ENCODE data around the gene CST9.
A peak's percentile ranks its signal among the peaks of the same experiment; 100 is the strongest.

CST9 gene

GRCh38 chr20:23607497-23608245 lies 2.0 kb upstream of the CST9 start:
- Histone ChIP-seq H3K27ac (peak overlapping the region; percentile 36; the same call in 1 of the 2 replicates), H3K9ac (no peak overlapping the region)

GRCh38 chr20:23606652-23607049 lies 934 bp upstream of the CST9 start:
- no peaks in the 10 kb centered on the region for H3K36me3 ChIP-seq
- H3K4me3 ChIP-seq, result no peak overlapping the region
- no peaks in the 10 kb centered on the region for H3K27me3 ChIP-seq
- H3K9me3 ChIP-seq, result no peaks in the 10 kb centered on the region
- peaks cover 43% of the 10 kb centered on the region for H3K4me1 ChIP-seq
- no peak overlapping the region for H3K27ac ChIP-seq
- no peaks in the 10 kb centered on the region for H4K20me1 ChIP-seq
- peak overlapping the region; percentile 56 for H3K4me2 ChIP-seq
- H3K9ac ChIP-seq, result no peak overlapping the region
- no peak for TF ChIP-seq Cebpa-rat (IDR thresholded peaks at IDR 0.05)

More at GRCh38 chr20:23607497-23608245, 2.0 kb upstream of the CST9 start:
- peaks cover 37% of the 10 kb centered on the region for H3K4me1 ChIP-seq
- no peaks in the 10 kb centered on the region for H3K36me3 ChIP-seq
- H3K4me2 ChIP-seq, result peak overlapping the region; percentile 56
- H4K20me1 ChIP-seq, result no peaks in the 10 kb centered on the region
- H3K4me3 ChIP-seq, result no peak overlapping the region
- no peak for TF ChIP-seq Cebpa-rat (IDR thresholded peaks at IDR 0.05)
- H3K9me3 ChIP-seq, result no peaks in the 10 kb centered on the region
- H3K27me3 ChIP-seq, result no peaks in the 10 kb centered on the region

GRCh38 chr20:23604306-23604705 lies 1.4 kb downstream of the CST9 start:
- no peak overlapping the region for H3K4me3 ChIP-seq
- H3K27me3 ChIP-seq, result no peaks in the 10 kb centered on the region
- no peaks in the 10 kb centered on the region for H4K20me1 ChIP-seq
- H3K9ac ChIP-seq, result no peak overlapping the region
- H3K36me3 ChIP-seq, result no peaks in the 10 kb centered on the region
- H3K27ac ChIP-seq, result no peak overlapping the region
- H3K9me3 ChIP-seq, result no peaks in the 10 kb centered on the region
- peaks cover 43% of the 10 kb centered on the region for H3K4me1 ChIP-seq
- peak overlapping the region; percentile 57 for H3K4me2 ChIP-seq
- no peak for TF ChIP-seq Cebpa-rat (IDR thresholded peaks at IDR 0.05)

- Histone ChIP-seq H3K9ac (no peak overlapping the region), H3K27me3 (no peaks in the 10 kb centered on the region)
- TF ChIP-seq Cebpa-rat (IDR thresholded peaks at IDR 0.05), result no peak
Measured at GRCh38 chr20:23603321-23603720, 2.4 kb downstream of the CST9 start.

GRCh38 chr20:23602699-23603098 lies 3.0 kb downstream of the CST9 start:
- Histone ChIP-seq H3K9me3 (no peaks in the 10 kb centered on the region), H3K4me1 (peaks cover 37% of the 10 kb centered on the region), H4K20me1 (no peaks in the 10 kb centered on the region), H3K4me3 (no peak overlapping the region), H3K4me2 (peak overlapping the region; percentile 57), H3K36me3 (no peaks in the 10 kb centered on the region), H3K9ac (no peak overlapping the region), H3K27me3 (no peaks in the 10 kb centered on the region), H3K27ac (peak overlapping the region; percentile 50)
- TF ChIP-seq Cebpa-rat (IDR thresholded peaks at IDR 0.05), result no peak

More at GRCh38 chr20:23603321-23603720, 2.4 kb downstream of the CST9 start:
- H3K27ac ChIP-seq, result peak overlapping the region; percentile 50
- H3K4me1 ChIP-seq, result peaks cover 39% of the 10 kb centered on the region
- H3K9me3 ChIP-seq, result no peaks in the 10 kb centered on the region
- H3K4me2 ChIP-seq, result peak overlapping the region; percentile 57
- H3K4me3 ChIP-seq, result no peak overlapping the region
- no peaks in the 10 kb centered on the region for H4K20me1 ChIP-seq
- no peaks in the 10 kb centered on the region for H3K36me3 ChIP-seq

- peaks cover 33% of the 10 kb centered on the region for H3K4me1 ChIP-seq
- peak overlapping the region; percentile 57; the same call in 1 of the 2 replicates for H3K4me2 ChIP-seq
- TF ChIP-seq Cebpa-rat (IDR thresholded peaks at IDR 0.05), result no peak
- H3K27ac ChIP-seq, result no peak overlapping the region
- no peak overlapping the region for H3K9ac ChIP-seq
- H3K27me3 ChIP-seq, result no peaks in the 10 kb centered on the region
- no peaks in the 10 kb centered on the region for H3K36me3 ChIP-seq
- no peak overlapping the region for H3K4me3 ChIP-seq
- H4K20me1 ChIP-seq, result no peaks in the 10 kb centered on the region
- H3K9me3 ChIP-seq, result no peaks in the 10 kb centered on the region
Measured at GRCh38 chr20:23602241-23602640, 3.5 kb downstream of the CST9 start.

- TF ChIP-seq Cebpa-rat (IDR thresholded peaks at IDR 0.05), result no peak
- H3K27ac ChIP-seq, result no peak overlapping the region
- no peaks in the 10 kb centered on the region for H4K20me1 ChIP-seq
- H3K4me2 ChIP-seq, result no peak overlapping the region
- no peaks in the 10 kb centered on the region for H3K9me3 ChIP-seq
- no peak overlapping the region for H3K9ac ChIP-seq
- H3K36me3 ChIP-seq, result no peaks in the 10 kb centered on the region
- no peak overlapping the region for H3K4me3 ChIP-seq
- no peaks in the 10 kb centered on the region for H3K27me3 ChIP-seq
- H3K4me1 ChIP-seq, result peaks cover 28% of the 10 kb centered on the region
Measured at GRCh38 chr20:23601715-23602114, 4.0 kb downstream of the CST9 start.

- no peaks in the 10 kb centered on the region for H3K9me3 ChIP-seq
- H3K9ac ChIP-seq, result no peak overlapping the region
- no peak for TF ChIP-seq Cebpa-rat (IDR thresholded peaks at IDR 0.05)
- no peaks in the 10 kb centered on the region for H3K27me3 ChIP-seq
- no peak overlapping the region for H3K4me2 ChIP-seq
- no peak overlapping the region for H3K4me3 ChIP-seq
- no peaks in the 10 kb centered on the region for H4K20me1 ChIP-seq
- H3K27ac ChIP-seq, result no peak overlapping the region
- no peaks in the 10 kb centered on the region for H3K36me3 ChIP-seq
- peaks cover 14% of the 10 kb centered on the region for H3K4me1 ChIP-seq
Measured at GRCh38 chr20:23598481-23598880, 7.2 kb downstream of the CST9 start.

- H3K4me1 ChIP-seq, result no peaks in the 10 kb centered on the region
- no peak overlapping the region for H3K4me2 ChIP-seq
- no peak overlapping the region for H3K4me3 ChIP-seq
- no peaks in the 10 kb centered on the region for H4K20me1 ChIP-seq
- H3K9ac ChIP-seq, result no peak overlapping the region
- H3K36me3 ChIP-seq, result no peaks in the 10 kb centered on the region
- TF ChIP-seq Cebpa-rat (IDR thresholded peaks at IDR 0.05), result no peak
- no peaks in the 10 kb centered on the region for H3K9me3 ChIP-seq
- H3K27ac ChIP-seq, result no peak overlapping the region
- no peaks in the 10 kb centered on the region for H3K27me3 ChIP-seq
Measured at GRCh38 chr20:23596579-23597250, 9.0 kb downstream of the CST9 start.

GRCh38 chr20:23595941-23596340 lies 9.8 kb downstream of the CST9 start:
- Histone ChIP-seq H3K4me2 (no peak overlapping the region), H3K27ac (no peak overlapping the region), H3K4me1 (no peaks in the 10 kb centered on the region), H3K9me3 (no peaks in the 10 kb centered on the region), H3K36me3 (no peaks in the 10 kb centered on the region), H3K4me3 (no peak overlapping the region), H4K20me1 (no peaks in the 10 kb centered on the region), H3K27me3 (no peaks in the 10 kb centered on the region), H3K9ac (no peak overlapping the region)
- TF ChIP-seq Cebpa-rat (IDR thresholded peaks at IDR 0.05), result no peak
